ENCODE measurements around the gene KRT4. TPM values are rescaled to one million over a fixed set of nuclear protein-coding genes. Genes with fewer than 3 reads are reported as not detected.

Gene KRT4
- total RNA-seq, 2 donors from 2014 or later = 6.4 to 12.7 TPM

DNA sequence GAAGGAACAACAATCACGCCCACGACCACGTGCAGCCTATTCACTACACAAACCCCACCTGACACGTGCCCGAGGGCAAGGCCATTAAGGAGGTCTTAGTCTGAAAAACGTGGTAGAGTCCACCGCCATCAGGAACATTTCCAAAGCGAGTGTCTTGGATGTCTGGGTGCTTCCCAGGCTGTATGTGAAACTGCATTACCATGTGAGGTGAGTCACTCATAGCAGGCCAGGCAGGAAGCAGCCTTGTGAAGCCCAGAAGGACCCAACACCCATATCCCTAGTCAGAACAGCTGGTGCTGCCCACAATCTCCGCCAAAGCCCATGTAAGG is 23.5 kb upstream of the KRT4 start:
- no peaks in the 10 kb centered on the region for H3K9me3 ChIP-seq
- no peaks in the 10 kb centered on the region for H3K36me3 ChIP-seq
- no peak for DNase-seq (ENCODE audit: low spot score)
- no peak overlapping the region for H3K4me3 ChIP-seq
- no peak overlapping the region for H3K27ac ChIP-seq
- intact Hi-C loops (cut with DNase I) = no loop called here
- no peak for TF ChIP-seq POLR2AphosphoS5 (IDR thresholded peaks at IDR 0.05)
- TF ChIP-seq, protein P1, sequence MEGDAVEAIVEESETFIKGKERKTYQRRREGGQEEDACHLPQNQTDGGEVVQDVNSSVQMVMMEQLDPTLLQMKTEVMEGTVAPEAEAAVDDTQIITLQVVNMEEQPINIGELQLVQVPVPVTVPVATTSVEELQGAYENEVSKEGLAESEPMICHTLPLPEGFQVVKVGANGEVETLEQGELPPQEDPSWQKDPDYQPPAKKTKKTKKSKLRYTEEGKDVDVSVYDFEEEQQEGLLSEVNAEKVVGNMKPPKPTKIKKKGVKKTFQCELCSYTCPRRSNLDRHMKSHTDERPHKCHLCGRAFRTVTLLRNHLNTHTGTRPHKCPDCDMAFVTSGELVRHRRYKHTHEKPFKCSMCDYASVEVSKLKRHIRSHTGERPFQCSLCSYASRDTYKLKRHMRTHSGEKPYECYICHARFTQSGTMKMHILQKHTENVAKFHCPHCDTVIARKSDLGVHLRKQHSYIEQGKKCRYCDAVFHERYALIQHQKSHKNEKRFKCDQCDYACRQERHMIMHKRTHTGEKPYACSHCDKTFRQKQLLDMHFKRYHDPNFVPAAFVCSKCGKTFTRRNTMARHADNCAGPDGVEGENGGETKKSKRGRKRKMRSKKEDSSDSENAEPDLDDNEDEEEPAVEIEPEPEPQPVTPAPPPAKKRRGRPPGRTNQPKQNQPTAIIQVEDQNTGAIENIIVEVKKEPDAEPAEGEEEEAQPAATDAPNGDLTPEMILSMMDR (IDR thresholded peaks at IDR 0.05) = no peak
- TF ChIP-seq POLR2A (IDR thresholded peaks at IDR 0.05) = no peak
- 77% methylated on average over 9 of the region's 9 CpGs for whole genome bisulfite sequencing
- H3K27me3 ChIP-seq (replicated peaks; ENCODE audit: insufficient read depth) = peaks cover 3% of the 10 kb centered on the region
- H3K4me1 ChIP-seq (replicated peaks) = no peaks in the 10 kb centered on the region

DNA sequence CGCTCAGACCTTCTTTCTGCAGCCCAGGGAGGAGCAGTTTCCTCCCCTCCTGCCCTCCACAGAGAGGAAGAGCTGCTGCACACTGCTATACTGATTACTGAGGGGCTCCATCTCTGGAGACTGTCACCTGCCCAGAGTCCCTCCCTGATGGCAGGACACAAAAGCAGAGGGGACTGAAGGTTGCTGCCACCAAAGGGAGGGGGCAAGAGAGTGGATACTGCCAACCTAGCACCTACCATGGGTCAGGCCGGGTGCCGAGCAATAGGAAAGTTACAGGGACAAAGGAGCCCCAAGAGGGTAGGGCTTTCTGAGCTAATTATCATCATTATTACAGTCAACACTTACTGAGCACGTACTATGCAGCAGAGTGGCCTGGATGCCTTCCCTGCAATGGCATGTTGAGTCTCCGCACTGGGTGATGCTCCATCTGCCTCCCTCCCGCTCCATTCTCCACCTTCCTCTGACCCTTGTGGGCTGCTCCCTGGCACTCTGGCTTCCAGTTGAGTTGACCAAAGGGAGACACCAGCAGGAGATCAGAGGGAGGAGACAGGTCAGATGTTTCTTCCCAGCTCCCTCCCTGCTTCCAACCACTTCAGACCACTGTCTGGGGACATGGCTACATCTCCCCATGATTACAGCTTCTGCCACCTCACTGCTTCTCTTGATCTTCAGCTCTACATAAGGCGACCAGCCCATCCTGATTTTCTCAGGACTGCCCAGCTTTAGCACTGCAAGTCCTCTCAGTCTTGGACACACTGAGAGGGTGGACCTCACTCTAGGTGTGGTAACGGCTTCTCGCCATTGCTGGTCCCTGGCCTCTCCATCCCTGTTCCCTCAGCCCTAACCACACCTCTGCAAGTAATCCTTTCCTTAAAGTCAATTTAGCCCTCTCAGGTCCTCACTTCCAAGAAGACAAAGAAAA is 22.8 kb upstream of the KRT4 start:
- WGBS = 94% methylated on average over 9 of the region's 9 CpGs
- intact Hi-C loops (cut with DNase I) = no loop called here

DNA sequence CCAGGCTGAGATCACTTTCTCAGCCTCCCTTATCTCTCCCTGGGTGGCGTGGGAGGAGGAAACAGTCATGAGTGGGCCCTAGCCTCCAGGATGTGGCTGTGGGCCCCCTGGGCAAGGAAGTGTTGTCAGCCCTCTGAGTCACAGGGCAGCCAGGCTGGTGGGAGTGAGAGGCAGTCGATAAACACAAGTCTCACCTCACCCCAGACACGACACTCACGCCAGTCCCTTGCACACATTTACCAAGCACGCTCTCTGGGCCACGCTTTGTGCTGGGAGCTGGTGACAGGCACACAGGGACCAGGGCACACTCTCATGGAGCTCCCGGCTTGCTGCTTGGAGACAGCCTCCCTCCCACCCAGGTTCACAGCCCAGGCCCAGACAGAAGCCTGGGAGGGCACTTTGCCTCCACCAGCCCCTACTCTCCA is 22.1 kb upstream of the KRT4 start:
- H3K4me3 ChIP-seq = no peak overlapping the region
- no peaks in the 10 kb centered on the region for H3K4me1 ChIP-seq (replicated peaks)
- DNase-seq (ENCODE audit: low spot score) = no peak
- peaks cover 3% of the 10 kb centered on the region for H3K27me3 ChIP-seq (replicated peaks; ENCODE audit: insufficient read depth)
- no peaks in the 10 kb centered on the region for H3K9me3 ChIP-seq
- 93% methylated on average over 7 of the region's 7 CpGs for WGBS
- H3K27ac ChIP-seq = no peak overlapping the region
- TF ChIP-seq POLR2A (IDR thresholded peaks at IDR 0.05) = no peak
- TF ChIP-seq, protein P1 (IDR thresholded peaks at IDR 0.05) = no peak
- no peak for TF ChIP-seq POLR2AphosphoS5 (IDR thresholded peaks at IDR 0.05)
- H3K36me3 ChIP-seq = no peaks in the 10 kb centered on the region
- intact Hi-C loops (cut with DNase I) = no loop called here

More for the DNA sequence above, 22.8 kb upstream of the KRT4 start:
- Histone ChIP-seq H3K27ac (no peak overlapping the region), H3K9me3 (no peaks in the 10 kb centered on the region), H3K27me3 (replicated peaks; ENCODE audit: insufficient read depth) (peaks cover 3% of the 10 kb centered on the region), H3K4me3 (no peak overlapping the region), H3K4me1 (replicated peaks) (no peaks in the 10 kb centered on the region), H3K36me3 (no peaks in the 10 kb centered on the region)
- TF ChIP-seq, protein P1 (IDR thresholded peaks at IDR 0.05) = no peak
- TF ChIP-seq POLR2A (IDR thresholded peaks at IDR 0.05) (no peak), POLR2AphosphoS5 (IDR thresholded peaks at IDR 0.05) (no peak)
- DNase-seq (ENCODE audit: low spot score) = no peak

DNA sequence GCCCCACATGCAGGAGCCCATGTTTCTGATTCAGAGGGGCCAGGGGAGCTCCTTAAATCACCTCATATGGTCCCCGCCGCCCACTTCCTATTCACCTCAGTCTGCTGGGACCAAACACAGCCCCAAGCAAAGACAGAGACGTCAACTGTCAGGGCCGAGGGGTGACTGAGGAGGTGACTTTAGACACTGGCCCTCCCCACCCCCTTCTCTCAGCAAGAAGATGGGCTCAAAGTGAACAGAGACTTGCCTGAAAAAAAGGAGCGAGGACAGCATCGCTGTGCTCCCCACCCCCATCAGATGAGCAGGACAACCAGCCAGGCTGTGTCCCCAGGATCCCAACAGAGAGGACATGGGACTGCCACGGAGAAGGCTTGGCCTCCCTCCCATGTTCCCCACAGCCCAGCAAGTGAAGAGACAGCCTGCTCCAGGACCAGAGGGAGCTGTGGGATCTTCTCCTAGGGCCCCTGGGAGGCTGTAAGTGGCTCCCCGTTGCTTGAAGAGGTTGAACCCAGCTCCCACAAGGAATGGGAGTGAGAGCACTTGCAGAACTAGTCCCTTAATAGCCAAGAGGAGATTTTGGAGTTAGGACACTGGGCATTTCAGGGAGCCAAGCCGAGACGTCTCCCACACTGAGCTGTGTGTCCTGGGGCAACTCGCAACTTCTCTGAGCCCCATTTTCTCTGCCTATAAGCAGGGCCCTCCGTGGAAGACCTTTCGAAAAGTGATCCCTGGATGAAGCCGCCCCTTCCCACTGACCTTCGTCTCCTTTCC is 21.5 kb upstream of the KRT4 start:
- intact Hi-C loops (cut with DNase I) = no loop called here
- no peak for DNase-seq (ENCODE audit: low spot score)

More for the DNA sequence above, 21.5 kb upstream of the KRT4 start:
- H3K36me3 ChIP-seq = no peaks in the 10 kb centered on the region
- H3K4me3 ChIP-seq = no peak overlapping the region
- 90% methylated on average over 15 of the region's 15 CpGs for WGBS
- TF ChIP-seq POLR2A (IDR thresholded peaks at IDR 0.05) (no peak), POLR2AphosphoS5 (IDR thresholded peaks at IDR 0.05) (no peak)
- TF ChIP-seq, protein P1 (IDR thresholded peaks at IDR 0.05) = no peak
- H3K4me1 ChIP-seq (replicated peaks) = no peaks in the 10 kb centered on the region
- H3K9me3 ChIP-seq = no peaks in the 10 kb centered on the region
- peaks cover 3% of the 10 kb centered on the region for H3K27me3 ChIP-seq (replicated peaks; ENCODE audit: insufficient read depth)
- H3K27ac ChIP-seq = no peak overlapping the region
